ENCODE measurements around the gene AIDA. TPM values are rescaled to one million over a fixed set of nuclear protein-coding genes. Genes with fewer than 3 reads are reported as not detected.

AIDA gene
- polyA plus RNA-seq, 1 of the 3 experiments (the other 2 are of a cell fraction), result 20.8 TPM

- TF ChIP-seq MEF2A (IDR thresholded peaks at IDR 0.05; ENCODE audit: borderline replicate concordance, low read depth) (no peak), RAD21 (IDR thresholded peaks at IDR 0.05; ENCODE audit: low read length) (no peak), CTCF (IDR thresholded peaks at IDR 0.05) (no peak), TAF1 (IDR thresholded peaks at IDR 0.05; ENCODE audit: borderline replicate concordance, low read depth, low read length) (no peak), NFIC (IDR thresholded peaks at IDR 0.05; ENCODE audit: borderline replicate concordance) (no peak), SMC3 (IDR thresholded peaks at IDR 0.05; ENCODE audit: low read depth, low read length) (no peak)
- no peak overlapping the region for H3K9ac ChIP-seq
- H3K36me3 ChIP-seq (replicated peaks in 1 of 2; ENCODE audit: control insufficient read depth in 1 of 2, insufficient read depth in 2 of 2, low read length in 1 of 2), result peaks cover 37 to 77% of the 10 kb centered on the region in 2 experiments
- no peaks in the 10 kb centered on the region for H3K4me1 ChIP-seq (ENCODE audit: control insufficient read depth in 1 of 2, insufficient read depth in 2 of 2, low read depth in 1 of 2, low read length in 1 of 2)
- H3K4me2 ChIP-seq, result no peak overlapping the region
- H3K9me3 ChIP-seq, result no peaks in the 10 kb centered on the region
- no peaks in the 10 kb centered on the region for H4K20me1 ChIP-seq (ENCODE audit: insufficient read depth)
- ChIA-PET POLR2A (no interaction called here), CTCF (interaction anchor here (2.4 to 4.0 kb wide), 3 partner anchors 13 to 177 kb away, joined by 15 to 63 read pairs (median 26); partner anchors contain the start of gene MIA3)
- H3F3A ChIP-seq (replicated peaks; ENCODE audit: insufficient read depth), result no peaks in the 10 kb centered on the region
- H3K79me2 ChIP-seq (ENCODE audit: insufficient read depth), result no peaks in the 10 kb centered on the region
- H3K9me2 ChIP-seq, result no peaks in the 10 kb centered on the region
- WGBS (ENCODE audit: low lambda C conversion rate), result 84% methylated on average over 2 of the region's 2 CpGs
- no peak for DNase-seq
- no peak overlapping the region for H3K4me3 ChIP-seq (ENCODE audit: low read depth in 2 of 2, low read length in 1 of 2)
- H3K27me3 ChIP-seq (ENCODE audit: insufficient read depth), result no peaks in the 10 kb centered on the region
- no peak overlapping the region for H2AFZ ChIP-seq (ENCODE audit: low read depth)
- H3K27ac ChIP-seq (ENCODE audit: low read depth in 2 of 2, low read length in 1 of 2), result no peak overlapping the region
Measured at GRCh38 chr1:222632749-222633148, 79.5 kb downstream of the AIDA start.

- Histone ChIP-seq H3K36me3 (replicated peaks in 1 of 2; ENCODE audit: control insufficient read depth in 1 of 2, insufficient read depth in 2 of 2, low read length in 1 of 2) (peaks cover 47 to 80% of the 10 kb centered on the region in 2 experiments), H2AFZ (ENCODE audit: low read depth) (no peak overlapping the region), H3K4me1 (ENCODE audit: control insufficient read depth in 1 of 2, insufficient read depth in 2 of 2, low read depth in 1 of 2, low read length in 1 of 2) (no peaks in the 10 kb centered on the region), H3K9me2 (no peaks in the 10 kb centered on the region), H3K9ac (no peak overlapping the region), H3F3A (replicated peaks; ENCODE audit: insufficient read depth) (no peaks in the 10 kb centered on the region), H4K20me1 (ENCODE audit: insufficient read depth) (no peaks in the 10 kb centered on the region), H3K4me2 (no peak overlapping the region), H3K9me3 (no peaks in the 10 kb centered on the region), H3K27ac (ENCODE audit: low read depth in 2 of 2, low read length in 1 of 2) (no peak overlapping the region), H3K27me3 (ENCODE audit: insufficient read depth) (no peaks in the 10 kb centered on the region), H3K79me2 (ENCODE audit: insufficient read depth) (no peaks in the 10 kb centered on the region), H3K4me3 (ENCODE audit: low read depth in 2 of 2, low read length in 1 of 2) (no peak overlapping the region)
- WGBS (ENCODE audit: low lambda C conversion rate), result 88% methylated on average over 3 of the region's 3 CpGs
- CTCF ChIA-PET, result interaction anchor here (1.9 kb wide), 1 partner anchor 166 kb away, joined by 8 read pairs; no protein-coding TSS in a partner anchor
- TF ChIP-seq TAF1 (IDR thresholded peaks at IDR 0.05; ENCODE audit: borderline replicate concordance, low read depth, low read length), result no peak
- no peak for TF ChIP-seq RCOR1 (IDR thresholded peaks at IDR 0.05; ENCODE audit: low read length)
- no peak for TF ChIP-seq NFIC (IDR thresholded peaks at IDR 0.05; ENCODE audit: borderline replicate concordance)
- TF ChIP-seq FOXM1 (IDR thresholded peaks at IDR 0.05; ENCODE audit: low read depth), result no peak
- TF ChIP-seq TEAD4 (IDR thresholded peaks at IDR 0.05; ENCODE audit: borderline replicate concordance, insufficient read depth), result no peak
- no peak for TF ChIP-seq REST (IDR thresholded peaks at IDR 0.05; ENCODE audit: low read depth, low read length)
- TF ChIP-seq EP300 (IDR thresholded peaks at IDR 0.05; ENCODE audit: borderline replicate concordance in 1 of 2, low read depth in 1 of 2, low read length in 1 of 2), result no peak
- TF ChIP-seq TCF12 (IDR thresholded peaks at IDR 0.05), result no peak
- no peak for TF ChIP-seq YY1 (IDR thresholded peaks at IDR 0.05; ENCODE audit: low read depth)
- TF ChIP-seq USF2 (IDR thresholded peaks at IDR 0.05; ENCODE audit: borderline replicate concordance, low read depth, low read length), result no peak
- POLR2A ChIA-PET, result no interaction called here
- no peak for DNase-seq
Measured at GRCh38 chr1:222631611-222632208, 80.6 kb downstream of the AIDA start.
